Upper lobe of left lung (tissue), 6 donors: ENCODE measurements around the gene IMPA2. TPM values are rescaled to one million over a fixed set of nuclear protein-coding genes. Genes with fewer than 3 reads are reported as not detected.
"Not testable (repeated sequence)": the region's sequence is repeated elsewhere in the genome, so short reads cannot be mapped to it uniquely, and the experiment has no call there.

Experiments
- ATAC-seq, 2 donors: fragments of 200-7000 bp; cut with Tn5 transposase; one replicate each; pipeline ENCODE4 v1.9.1; 2022; ENCODE audit warnings: mild to moderate bottlenecking in 2 of 2, moderate library complexity in 2 of 2; ENCODE audit not compliant: low FRiP score in 2 of 2
- DNase-seq, 2 donors: peaks; one replicate each; pipeline ENCODE4 v3.0.0-alpha.2; 2019 to 2020
- H3K27ac ChIP-seq, 4 donors: fragments of 200-600 bp; sonication (generic); one replicate each; pipeline ENCODE4 v1.5.1; 2016 to 2019
- H3K27me3 ChIP-seq, 4 donors: fragments of 200-600 bp; sonication (generic); one replicate each; pipeline ENCODE4 v1.5.1; 2017 to 2019
- H3K36me3 ChIP-seq, 4 donors: fragments of 200-600 bp; sonication (generic); one replicate each; pipeline ENCODE4 v1.5.1; 2016 to 2019
- H3K4me1 ChIP-seq, 4 donors: fragments of 200-600 bp; sonication (generic); one replicate each; pipeline ENCODE4 v1.5.1; 2018 to 2019
- H3K4me3 ChIP-seq, 4 donors: fragments of 200-600 bp; sonication (generic); one replicate each; pipeline ENCODE4 v1.5.1; 2017 to 2019; ENCODE audit warnings: mild to moderate bottlenecking in 2 of 4, moderate library complexity in 1 of 4
- H3K9me3 ChIP-seq, 4 donors: fragments of 200-600 bp; sonication (generic); one replicate each; pipeline ENCODE4 v1.5.1; 2018 to 2019
- CTCF ChIP-seq, 6 experiments: fragments of 450-650 bp in 4 of 6; fragments of 200-600 bp in 2 of 6; sonication (generic) in 2 of 6; IDR thresholded peaks; one replicate each; pipeline ENCODE4 v1.5.1; 2016 to 2019; ENCODE audit warnings: antibody characterized with exemption in 6 of 6
- EP300 ChIP-seq, 4 donors: sonication (generic); formaldehyde crosslinking; IDR thresholded peaks; one replicate each; pipeline ENCODE4 v1.5.1; 2017; ENCODE audit warnings: antibody characterized with exemption in 4 of 4, control low read depth in 2 of 4
- POLR2A ChIP-seq, 4 donors: fragments of 450-650 bp; IDR thresholded peaks; one replicate each; pipeline ENCODE4 v1.5.1; 2016 to 2017; ENCODE audit warnings: antibody characterized with exemption in 4 of 4, mild to moderate bottlenecking in 2 of 4
- POLR2AphosphoS5 ChIP-seq, 2 donors: sonication (generic); formaldehyde crosslinking; IDR thresholded peaks; one replicate each; pipeline ENCODE4 v1.5.1; 2017; ENCODE audit warnings: antibody characterized with exemption in 2 of 2
- WGBS, 2 donors: methylation state at CpG; one replicate each; pipeline ENCODE4 v1.1.5; 2017 to 2018; 5-methylcytosine and 5-hydroxymethylcytosine counted together
- total RNA-seq, 6 donors: library from RNA; depleted of rRNA in 4 of 6; stranded (reverse); fragments of >200 nt in 4 of 6; gene quantifications; one replicate each; pipeline versions ENCODE4 v1.1.0 to v1.2.1, GENCODE V29; 2016 to 2021
- donor health status: DM: no; HTN: no; CAD: no; lungs with moderate emphysema.
- donor health status: DM: no; HTN: yes; CAD: no; lungs with severe emphysema.

The IMPA2 gene
- total RNA-seq, 6 donors from 2014 or later: 59.3 to 111 (median 77.6) TPM

DNA sequence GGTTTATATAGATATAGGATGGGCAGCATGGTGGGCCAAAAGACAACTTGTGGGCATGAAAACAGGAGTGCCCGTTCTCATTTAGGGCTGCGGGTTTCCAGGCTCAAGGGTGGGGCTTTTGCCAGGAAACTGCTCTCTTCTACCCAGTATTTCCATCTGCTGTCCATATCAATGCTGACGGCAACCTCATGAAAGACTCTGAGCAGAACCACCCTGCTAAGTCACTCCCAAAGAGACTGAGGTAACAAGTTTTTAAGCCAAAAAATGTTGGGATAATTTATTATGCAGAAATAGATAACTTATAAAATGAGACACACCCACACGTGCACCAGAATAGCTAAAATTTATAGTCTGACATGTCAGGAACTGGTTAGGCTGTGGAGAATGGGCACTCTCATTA, 37.1 kb upstream of the IMPA2 start:
- WGBS, 2 donors: 94 to 96% methylated on average over 4 of the region's 4 CpGs

GRCh38 chr18:11944786-11945185, 36.5 kb upstream of the IMPA2 start:
- H3K27me3 ChIP-seq: no peaks in the 10 kb centered on the region
- H3K27ac ChIP-seq: no peak overlapping the region
- DNase-seq (no peak), ATAC-seq (no peak)
- H3K9me3 ChIP-seq: no peaks in the 10 kb centered on the region
- H3K36me3 ChIP-seq: no peaks in the 10 kb centered on the region
- H3K4me3 ChIP-seq: no peak overlapping the region
- TF ChIP-seq POLR2A (IDR thresholded peaks at IDR 0.05): no peak
- no peak for TF ChIP-seq EP300 (IDR thresholded peaks at IDR 0.05)
- no peak for TF ChIP-seq POLR2AphosphoS5 (IDR thresholded peaks at IDR 0.05)
- TF ChIP-seq CTCF (IDR thresholded peaks at IDR 0.05): no peak
- 83 to 85% methylated on average over 5 of the region's 5 CpGs for WGBS, 2 donors
- H3K4me1 ChIP-seq: peaks cover 17 to 34% (median 28%) of the 10 kb centered on the region in 4 donors

More for the DNA sequence above, 37.1 kb upstream of the IMPA2 start:
- Histone ChIP-seq H3K27ac (no peak overlapping the region), H3K27me3 (no peaks in the 10 kb centered on the region), H3K4me3 (no peak overlapping the region), H3K36me3 (no peaks in the 10 kb centered on the region), H3K9me3 (no peaks in the 10 kb centered on the region), H3K4me1 (peaks cover 17 to 30% (median 28%) of the 10 kb centered on the region in 4 donors)
- TF ChIP-seq EP300 (IDR thresholded peaks at IDR 0.05) (no peak), POLR2AphosphoS5 (IDR thresholded peaks at IDR 0.05) (no peak)
- no peak for DNase-seq
- no peak for ATAC-seq

DNA sequence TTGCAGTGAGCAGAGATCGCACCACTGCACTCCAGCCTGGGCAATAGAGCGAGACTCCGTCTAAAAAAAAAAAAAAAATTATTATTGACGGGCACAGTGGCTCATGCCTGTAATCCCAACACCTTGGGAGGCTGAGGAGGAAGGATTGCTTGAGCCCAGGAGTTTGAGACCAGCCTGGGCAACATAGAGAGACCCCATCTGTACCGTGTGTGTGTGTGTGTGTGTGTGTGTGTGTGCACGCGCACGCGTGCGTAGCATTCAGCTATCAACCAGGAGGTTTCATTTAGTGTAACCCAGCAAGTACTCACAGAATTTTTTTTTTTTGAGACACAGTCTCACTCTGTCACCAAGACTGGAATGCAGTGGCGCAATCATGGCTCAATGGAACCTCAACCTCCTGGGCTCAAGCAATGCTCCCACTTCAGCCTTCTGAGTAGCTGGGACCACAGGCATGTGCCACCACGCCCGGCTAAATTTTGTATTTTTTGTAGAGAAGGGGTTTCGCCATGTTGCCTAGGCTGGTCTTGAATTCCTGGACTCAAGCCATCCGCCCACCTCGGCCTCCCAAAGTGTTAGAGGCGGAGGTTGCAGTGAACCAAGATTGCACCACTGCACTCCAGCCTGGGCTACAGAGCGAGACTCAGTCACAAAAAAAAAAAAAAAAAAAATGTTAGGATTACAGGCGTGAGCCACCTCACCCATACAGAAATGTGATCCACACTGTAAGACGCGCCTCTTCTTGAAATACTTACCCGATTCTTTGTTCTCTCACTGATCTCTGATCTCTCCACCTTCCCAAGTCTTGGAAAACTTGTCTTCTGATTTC, 35.3 kb upstream of the IMPA2 start:
- peak; percentile 60 to 79 for ATAC-seq

GRCh38 chr18:11946756-11947155, 34.6 kb upstream of the IMPA2 start:
- H3K4me3 ChIP-seq: peak overlapping the region in 2 of 4 donors; percentile 54 to 57
- peak in 1 of 2 donors; percentile 64 for ATAC-seq
- H3K9me3 ChIP-seq: no peaks in the 10 kb centered on the region
- DNase-seq: no peak
- no peaks in the 10 kb centered on the region for H3K27me3 ChIP-seq
- 25% methylated on average over 3 of the region's 3 CpGs for WGBS, 2 donors
- peak overlapping the region; percentile 94 to 99 (median 96) for H3K27ac ChIP-seq
- peaks cover 17 to 34% (median 28%) of the 10 kb centered on the region in 4 donors for H3K4me1 ChIP-seq
- TF ChIP-seq POLR2A (IDR thresholded peaks at IDR 0.05): no peak
- TF ChIP-seq POLR2AphosphoS5 (IDR thresholded peaks at IDR 0.05): no peak
- no peak for TF ChIP-seq CTCF (IDR thresholded peaks at IDR 0.05)
- TF ChIP-seq EP300 (IDR thresholded peaks at IDR 0.05): no peak
- no peaks in the 10 kb centered on the region for H3K36me3 ChIP-seq

More for the DNA sequence above, 35.3 kb upstream of the IMPA2 start:
- peak in 1 of 2 donors; percentile 89 for DNase-seq
- TF ChIP-seq EP300 (IDR thresholded peaks at IDR 0.05): peak in 1 of 4 donors; percentile 12
- peak; percentile 27 to 37 for TF ChIP-seq POLR2AphosphoS5 (IDR thresholded peaks at IDR 0.05)
- not testable (repeated sequence) for H3K27me3 ChIP-seq, H3K36me3 ChIP-seq, H3K9me3 ChIP-seq
- Histone ChIP-seq H3K4me3 (peak overlapping the region in 1 of 4 donors; percentile 57), H3K4me1 (peaks cover 17 to 34% (median 28%) of the 10 kb centered on the region in 4 donors), H3K27ac (peak overlapping the region; percentile 94 to 99 (median 96))
- 60 to 75% methylated on average over 22 of the region's 22 CpGs for WGBS, 2 donors

DNA sequence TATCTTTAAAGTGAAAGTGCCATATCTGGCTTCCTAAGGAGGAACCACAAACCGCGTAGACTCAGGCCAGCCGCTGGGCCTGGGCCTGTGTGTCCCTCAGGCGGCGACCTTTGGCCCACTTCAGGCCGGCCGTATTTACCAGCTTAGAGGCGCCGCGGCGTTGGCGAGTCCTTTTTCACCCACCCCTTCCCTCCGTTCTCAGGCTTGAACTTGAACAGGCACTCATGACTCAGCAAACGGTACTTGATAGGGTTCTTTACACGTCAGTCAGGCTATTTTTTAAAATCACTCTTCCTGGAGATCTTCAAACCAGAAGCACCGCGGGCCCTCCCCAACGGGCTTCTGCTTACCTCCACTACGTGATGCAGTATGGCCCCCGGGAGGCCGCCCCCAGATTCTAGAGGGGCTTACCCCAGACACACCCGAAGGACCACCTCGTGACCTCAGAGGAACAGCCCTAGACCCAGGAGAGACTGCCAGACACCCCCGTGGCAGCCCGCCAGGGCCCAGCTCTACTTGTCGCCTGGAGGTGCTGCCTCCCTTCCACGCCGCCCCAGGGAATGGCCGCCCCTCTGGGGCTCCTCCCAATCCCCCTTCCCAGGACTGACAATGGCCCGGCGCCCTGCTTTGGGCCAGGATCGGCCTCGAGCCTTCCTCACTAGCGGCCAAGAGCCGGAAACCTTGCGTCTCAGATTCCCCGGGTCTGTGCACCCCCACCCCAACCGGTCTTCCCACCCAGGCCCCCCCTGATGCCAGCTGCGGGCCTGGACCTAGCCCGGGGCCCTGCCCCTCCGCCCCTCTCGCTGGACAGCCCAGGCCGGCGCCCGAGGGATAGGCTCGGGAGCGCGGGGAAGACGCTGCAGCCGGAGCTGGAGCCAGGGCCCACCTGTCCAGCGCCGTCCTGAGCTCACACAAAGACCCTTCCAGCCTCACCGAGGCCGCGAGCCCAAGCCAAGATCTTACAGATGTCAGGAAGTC, 33.8 kb upstream of the IMPA2 start:
- WGBS, 2 donors: 10 to 18% methylated on average over 23 to 49 of the region's 55 CpGs
- TF ChIP-seq POLR2AphosphoS5 (IDR thresholded peaks at IDR 0.05) (peak; percentile 75 to 81), EP300 (IDR thresholded peaks at IDR 0.05) (peak in 2 of 4 donors; percentile 9 to 87), POLR2A (IDR thresholded peaks at IDR 0.05) (peak in 3 of 4 donors; percentile 55 to 85 (median 61)), CTCF (IDR thresholded peaks at IDR 0.05) (no peak)
- no peaks in the 10 kb centered on the region for H3K9me3 ChIP-seq
- H3K4me1 ChIP-seq: peaks cover 17 to 34% (median 28%) of the 10 kb centered on the region in 4 donors
- no peaks in the 10 kb centered on the region for H3K36me3 ChIP-seq
- ATAC-seq (peak; percentile 96 to 98), DNase-seq (peak; percentile 93 to 99)
- peak overlapping the region; percentile 94 to 99 (median 96) for H3K27ac ChIP-seq
- H3K27me3 ChIP-seq: no peaks in the 10 kb centered on the region
- peak overlapping the region; percentile 22 to 57 (median 48) for H3K4me3 ChIP-seq
